Endometrium (tissue), 2 donors: ENCODE results near the gene S100A16.

Source experiments
- FAIRE-seq: peaks from 2 replicates; lab custom pipeline; 2012; peaks lifted over from hg19 to GRCh38; lab: Jason Lieb, UNC
- donor health status: control.
- donor health status: control.

Gene S100A16

DNA sequence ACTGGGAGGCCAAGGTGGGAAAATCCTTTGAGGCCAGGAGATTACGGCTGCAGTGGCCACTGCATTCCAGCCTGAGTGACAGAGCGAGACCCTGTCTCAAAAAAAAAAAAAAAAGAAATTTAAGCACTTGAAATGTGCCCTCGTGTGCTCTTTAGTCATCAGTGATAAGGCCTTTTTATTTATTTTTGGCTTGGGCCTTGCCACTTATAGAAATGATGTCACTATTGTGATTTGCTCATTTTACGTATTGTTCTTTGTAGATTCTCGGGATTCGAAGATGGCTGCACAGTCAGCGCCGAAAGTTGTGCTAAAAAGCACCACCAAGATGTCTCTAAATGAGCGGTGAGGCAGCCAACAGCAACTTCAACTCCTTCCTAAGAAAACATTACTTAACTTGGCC is 23.4 kb upstream of the S100A16 start:
- FAIRE-seq = no peak

DNA sequence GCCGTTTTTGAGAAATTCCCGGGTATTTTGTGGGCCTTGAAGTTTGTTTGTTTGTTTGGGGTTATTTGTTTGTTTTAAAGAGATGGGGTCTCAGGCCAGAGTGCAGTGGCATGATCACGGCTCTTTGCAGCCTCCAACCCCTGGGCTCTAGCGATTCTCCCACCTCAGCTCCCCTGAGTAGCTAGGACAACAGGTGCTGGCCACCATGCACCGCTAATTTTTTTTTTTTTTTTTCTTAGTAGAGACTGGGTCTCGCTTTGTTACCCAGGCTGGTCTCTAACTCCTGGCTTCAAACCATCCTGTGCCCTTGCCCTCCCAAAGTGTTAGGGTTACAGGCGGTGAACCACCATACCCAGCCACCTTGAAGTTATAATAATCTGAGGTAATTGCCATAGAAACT is 22.9 kb upstream of the S100A16 start:
- FAIRE-seq = no peak

DNA sequence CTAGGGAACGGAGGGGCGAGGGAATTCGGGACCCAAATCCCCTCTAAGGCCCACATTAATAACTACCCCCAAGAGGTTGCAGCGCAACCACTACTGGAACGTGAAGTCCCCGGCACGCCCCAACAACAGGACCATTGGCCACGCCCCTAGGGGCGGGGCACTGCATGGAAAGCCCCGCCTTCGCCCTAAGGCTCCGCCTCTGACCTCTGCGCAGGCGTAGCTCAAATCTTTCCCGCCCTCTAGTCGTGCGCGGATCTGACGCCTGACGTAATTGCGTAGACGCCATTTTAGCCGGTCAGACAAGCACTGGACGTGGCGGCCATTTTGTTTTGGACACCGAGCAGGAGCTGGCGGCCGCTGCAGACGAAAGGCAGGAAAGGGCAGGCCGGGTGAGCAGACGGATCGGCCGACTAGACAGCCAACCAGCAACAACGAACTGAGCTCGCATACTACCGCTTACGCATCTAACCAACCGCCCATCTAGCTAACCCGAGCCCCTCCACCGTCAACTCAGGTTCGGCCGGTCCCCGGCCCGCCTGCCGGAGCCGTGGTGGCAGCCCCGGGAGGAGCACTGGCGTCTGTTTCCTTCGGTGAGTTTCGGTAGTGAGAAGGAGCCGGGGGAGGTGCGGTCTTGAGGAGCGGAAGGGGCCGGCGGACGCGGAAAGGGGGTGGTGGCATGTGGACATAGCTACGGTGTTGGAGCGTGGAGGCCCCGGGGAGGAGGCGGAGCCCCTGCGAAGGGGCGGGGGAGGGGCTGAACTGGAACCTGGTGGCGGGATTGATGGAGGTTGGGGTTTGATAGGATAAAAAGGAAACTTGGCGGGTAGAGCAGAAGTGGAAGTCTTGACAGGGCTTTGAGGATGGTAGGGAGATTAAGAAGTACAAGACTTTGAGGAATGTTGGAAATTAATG is 21.1 kb upstream of the S100A16 start, which contains the start of gene CHTOP:
TSS of gene CHTOP (plus strand) at position 313 of the 912 bp plus-strand sequence. CDS start 2,523 bp downstream, outside the sequence.
- FAIRE-seq = peak; percentile 85

DNA sequence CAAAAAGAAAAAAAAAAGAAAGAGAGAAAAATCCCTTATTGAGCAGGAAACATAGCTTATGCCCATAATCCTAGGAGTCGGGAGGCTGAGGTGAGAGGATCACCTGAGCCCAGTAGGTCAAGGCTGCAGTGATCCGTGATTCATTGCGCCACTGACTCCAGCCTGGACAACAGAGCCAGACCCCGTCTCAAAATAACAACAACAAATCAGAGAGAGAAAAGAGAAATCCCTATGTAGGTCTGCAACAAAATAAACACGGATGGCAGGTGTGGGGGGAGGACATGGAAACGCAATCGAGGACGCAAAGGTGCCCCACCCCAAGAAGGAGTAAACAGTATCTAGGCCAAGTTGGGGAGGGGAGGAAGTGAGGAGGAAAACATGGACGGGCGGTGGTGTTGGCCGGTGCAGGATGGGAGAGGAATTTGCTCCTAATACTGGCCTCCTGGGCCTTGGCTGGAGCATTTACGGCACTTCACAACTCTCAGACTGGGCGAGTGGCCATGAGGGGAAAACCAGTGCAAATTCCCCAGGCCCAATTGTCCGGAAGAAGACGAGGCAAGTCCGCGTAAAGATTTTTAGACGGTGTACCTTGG is 20.3 kb upstream of the S100A16 start:
- no peak for FAIRE-seq

DNA sequence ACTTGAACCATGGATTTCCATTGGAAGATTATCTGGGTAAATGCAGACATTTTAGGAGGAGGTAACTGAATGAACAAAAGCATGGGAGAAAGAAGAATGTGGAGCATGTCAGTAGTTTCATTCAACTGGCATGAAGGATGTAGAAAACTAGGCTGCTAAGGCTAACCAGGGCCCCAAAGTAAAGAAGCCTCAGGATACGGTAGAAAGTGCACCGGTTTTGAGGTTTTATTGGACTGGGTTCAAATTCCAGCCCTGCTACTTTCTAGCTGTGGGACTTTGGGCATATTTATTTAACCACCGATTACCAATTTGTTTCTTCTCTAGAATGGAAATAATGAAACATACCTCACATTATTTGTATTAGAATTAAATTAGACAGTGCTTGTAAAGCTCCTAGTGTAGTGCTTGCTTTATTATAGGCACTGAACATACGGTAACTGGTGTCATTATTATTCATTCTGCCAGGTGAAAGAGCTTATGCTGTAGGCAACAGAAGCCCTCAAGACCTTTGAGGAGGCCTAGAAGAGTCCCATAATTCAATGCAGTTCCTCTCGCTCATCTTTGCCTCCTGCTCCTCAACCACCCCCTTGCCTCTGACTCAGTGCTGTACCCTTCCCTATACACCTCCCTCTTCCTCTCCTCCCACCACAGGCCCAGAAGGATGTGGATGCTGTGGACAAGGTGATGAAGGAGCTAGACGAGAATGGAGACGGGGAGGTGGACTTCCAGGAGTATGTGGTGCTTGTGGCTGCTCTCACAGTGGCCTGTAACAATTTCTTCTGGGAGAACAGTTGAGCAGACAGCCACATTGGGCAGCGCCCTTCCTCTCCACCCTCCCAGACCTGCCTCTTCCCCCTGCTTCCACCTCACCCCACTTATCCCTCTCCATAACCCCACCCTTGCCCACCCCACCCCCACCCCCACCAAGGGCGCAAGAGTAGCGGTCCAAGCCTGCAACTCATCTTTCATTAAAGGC is 18.4 kb upstream of the S100A16 start:
- FAIRE-seq = no peak

DNA sequence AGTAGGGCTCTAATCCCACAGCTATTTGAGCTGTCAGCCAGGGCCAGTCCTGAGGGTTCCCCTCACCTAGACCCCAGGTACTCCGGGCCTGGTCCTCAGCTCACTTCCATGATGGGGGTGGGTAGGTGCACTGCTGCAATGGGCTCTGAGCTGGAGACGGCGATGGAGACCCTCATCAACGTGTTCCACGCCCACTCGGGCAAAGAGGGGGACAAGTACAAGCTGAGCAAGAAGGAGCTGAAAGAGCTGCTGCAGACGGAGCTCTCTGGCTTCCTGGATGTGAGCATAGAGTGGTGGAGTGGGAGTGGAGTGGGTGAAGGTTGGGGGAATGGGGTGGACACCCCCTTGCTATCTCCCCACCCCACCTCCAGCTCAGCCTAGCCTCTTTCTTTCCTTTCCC is 17.4 kb upstream of the S100A16 start:
- FAIRE-seq = no peak

DNA sequence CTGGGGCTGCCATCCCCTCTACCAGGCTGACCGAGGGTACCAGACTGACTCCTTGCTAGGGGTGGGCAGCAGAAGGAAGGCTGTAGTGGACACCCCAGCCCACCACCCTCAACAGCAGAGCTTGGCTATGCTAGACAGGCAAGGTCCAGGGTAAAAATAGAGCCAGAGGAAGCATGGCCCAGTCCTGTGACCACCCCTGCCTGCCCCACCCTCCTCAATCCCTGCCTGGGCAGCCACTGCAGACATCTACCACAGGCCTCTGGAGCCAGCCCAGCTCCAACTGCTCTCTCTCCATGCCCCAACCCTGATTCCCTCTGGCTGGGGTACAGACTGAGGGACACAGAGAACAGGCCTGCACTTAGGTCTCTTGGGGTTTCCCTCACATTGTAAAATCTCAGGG is 17.0 kb upstream of the S100A16 start:
- no peak for FAIRE-seq

DNA sequence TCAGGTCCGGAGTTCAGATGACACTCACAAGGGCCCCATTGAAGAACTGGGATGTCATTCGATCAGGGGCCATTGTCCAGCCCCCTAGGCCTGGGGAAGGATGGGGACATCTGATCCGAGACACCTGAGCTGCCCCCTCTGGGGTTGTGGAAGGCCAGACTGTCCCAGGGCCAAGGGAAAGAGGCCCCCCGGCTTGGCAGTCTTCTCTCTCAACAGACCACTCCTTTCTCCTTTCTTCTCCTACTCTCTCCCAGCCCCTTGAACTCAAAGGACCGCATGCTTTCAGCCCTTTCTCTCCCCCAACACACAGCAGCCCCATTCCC is 16.4 kb upstream of the S100A16 start:
- FAIRE-seq = no peak

DNA sequence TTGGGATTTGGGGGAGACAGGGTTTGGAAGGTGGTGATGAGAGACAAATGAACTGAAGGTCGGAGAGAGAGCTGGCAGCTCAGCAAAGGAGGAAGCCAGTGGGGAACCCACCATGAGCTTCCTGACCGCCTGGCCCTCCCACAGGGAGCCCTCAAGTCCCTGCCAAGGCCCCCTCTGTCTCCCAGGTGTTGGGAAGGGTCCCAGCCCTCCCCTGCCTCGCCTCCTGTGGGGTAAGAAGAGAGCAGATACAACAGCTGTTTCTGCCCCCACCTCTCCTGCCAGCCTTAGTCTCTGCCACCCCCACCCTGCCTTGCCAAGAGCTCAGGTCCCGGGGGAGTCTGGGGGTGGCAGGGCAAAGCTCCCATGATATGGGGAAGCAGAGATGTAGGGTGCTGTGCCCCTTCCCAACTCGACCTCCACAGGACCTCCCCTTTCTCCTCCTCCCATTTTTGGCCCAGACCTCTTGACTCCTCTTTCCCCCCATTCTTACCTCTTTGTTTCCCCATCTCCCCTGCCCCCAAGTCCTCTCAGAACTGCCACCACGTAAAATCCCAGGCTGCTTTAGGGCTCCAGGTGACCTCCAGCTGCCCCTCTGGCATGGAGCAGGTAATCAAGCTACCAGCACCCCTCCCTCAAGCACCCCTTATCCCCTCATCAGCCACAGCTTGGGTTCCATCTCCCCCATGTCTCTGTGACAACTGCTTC is 15.9 kb upstream of the S100A16 start:
- FAIRE-seq = no peak

DNA sequence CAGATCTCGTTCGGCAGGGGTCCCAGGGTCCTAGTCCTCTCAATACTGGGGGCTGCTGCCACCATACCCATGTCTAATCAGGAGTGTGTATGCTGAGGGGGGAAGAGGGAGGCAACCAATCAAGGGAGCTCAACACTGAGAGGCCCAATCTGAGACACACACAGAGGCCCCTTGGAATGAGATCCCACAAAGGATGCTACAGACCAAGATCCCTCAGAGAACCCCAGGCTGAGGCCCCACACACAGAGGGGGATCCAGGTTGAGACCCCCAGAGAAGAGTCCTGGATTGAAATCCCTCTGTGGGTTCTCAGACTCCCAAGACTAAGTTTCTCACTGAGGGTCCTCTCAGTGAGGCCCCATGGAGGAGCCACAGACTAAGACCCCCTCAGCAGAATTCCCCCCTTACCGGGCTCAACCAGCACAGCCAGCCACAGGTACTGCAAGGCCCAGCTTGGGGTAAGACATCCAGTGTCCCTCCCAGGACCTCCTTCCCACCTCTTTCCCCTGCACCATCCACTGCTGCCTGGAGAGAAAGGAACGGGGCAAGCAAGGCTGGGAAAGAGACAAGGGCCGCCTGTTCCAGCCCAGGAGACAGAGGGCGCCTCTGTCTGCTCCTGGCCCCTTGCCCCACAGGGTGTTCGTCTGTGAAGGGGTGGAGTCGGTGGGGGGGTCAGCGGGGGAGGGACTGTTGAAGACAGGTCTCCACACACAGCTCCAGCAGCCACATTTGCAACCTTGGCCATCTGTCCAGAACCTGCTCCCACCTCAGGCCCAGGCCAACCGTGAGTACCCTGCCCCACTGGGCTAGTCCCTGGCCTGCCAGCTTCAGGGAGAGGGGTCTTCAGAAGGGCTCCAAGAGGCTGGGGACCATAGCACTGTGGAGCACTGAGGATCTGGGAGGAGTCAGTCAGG is 15.0 kb upstream of the S100A16 start, which contains the start of gene S100A1:
TSS of gene S100A1 (plus strand) at position 720 of the 912 bp plus-strand sequence. CDS start 2,088 bp downstream, outside the sequence.
- FAIRE-seq = no peak

DNA sequence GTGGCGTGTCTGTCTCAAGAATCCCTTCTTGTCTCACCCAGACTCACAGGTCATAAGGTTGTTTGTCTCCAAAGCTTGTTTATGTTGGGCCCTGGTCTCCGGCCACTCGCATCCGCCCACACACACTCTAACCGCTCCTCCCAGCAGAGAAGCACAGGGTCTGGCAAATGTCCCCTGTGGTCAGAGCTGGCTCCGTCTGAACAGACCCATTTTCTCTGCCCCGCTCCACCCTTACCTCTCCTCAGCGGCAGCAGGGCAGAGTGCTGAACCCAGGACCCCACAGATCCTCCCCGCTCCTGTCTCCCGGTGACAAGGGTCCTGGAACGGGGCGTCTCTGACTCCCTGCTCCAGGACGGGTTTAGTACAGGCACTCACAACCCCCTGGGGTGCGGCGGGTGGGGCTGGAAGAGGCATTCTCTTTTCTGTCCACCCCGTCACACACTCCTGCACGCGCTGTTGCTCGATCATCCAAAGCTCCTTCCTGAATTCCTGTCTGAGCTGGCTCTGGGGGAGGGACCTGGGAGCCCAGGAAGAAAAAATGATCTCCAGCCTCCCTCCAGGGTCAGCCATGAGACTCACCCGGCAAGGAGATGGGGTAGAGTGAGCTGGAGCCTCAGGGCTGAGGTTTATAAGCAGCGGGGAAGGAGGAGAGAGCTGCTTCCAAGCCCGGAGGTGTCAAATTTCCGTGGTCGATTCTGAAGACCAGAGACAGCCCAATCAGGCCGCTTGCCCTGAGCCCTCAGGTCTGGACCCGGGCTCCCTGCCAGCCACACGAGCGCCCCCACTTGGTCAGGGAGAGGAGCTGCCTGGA is 14.2 kb upstream of the S100A16 start, which contains the start of gene S100A13:
TSS of gene S100A13 (minus strand) at position 602 of the 811 bp plus-strand sequence. CDS start 1,033 bp downstream, outside the sequence.
- FAIRE-seq = no peak

DNA sequence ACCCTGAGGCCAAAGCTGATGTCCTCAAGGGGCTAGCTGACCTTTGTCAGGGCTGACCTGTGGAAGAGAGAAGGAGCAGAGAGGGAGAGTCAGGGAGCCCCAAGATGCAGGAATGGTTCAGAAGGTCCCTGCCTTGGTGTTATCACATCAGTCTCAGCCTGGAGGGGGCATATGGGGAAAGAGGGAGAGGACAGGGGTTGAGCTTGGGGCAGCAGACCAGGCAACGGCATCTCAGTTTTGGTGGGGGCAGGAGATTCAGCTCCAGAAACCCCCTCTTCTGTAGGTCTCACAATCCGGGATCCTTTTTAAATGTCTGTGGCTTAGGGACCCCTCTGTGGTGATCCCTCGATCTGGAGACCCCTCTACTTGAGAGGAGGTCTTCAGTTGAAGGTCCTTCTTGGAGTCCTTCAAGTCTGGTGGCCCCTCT is 13.6 kb upstream of the S100A16 start:
- FAIRE-seq = no peak

DNA sequence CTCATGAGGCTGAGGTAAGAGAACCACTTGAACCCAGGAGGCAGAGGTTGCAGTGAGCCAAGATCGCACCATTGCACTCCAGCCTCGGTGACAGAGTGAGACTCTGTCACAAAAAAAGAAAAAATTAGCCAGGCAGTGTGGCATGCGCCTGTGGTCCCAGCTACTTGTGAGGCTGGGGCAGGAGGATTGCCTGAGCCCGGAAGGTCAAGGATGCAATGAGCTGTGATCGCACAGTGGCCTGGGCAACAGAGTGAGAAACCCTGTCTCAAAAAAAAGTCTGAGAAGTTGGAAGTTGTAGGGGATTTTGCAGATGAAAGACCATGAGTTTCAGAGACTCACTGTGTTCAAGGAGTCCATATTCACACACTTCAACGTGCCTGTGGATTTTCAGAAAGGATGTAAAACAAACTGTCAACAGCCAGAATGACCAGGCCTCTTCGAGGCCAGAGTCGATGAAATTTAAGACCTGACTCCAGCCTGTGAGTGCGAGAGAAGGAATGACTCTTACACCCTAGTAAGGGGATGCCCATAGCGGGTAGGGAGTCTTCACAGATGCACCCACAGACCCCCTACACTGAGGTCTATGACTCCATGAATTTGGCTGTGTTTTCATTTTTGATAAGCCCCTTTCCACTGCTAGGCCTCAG is 12.2 kb upstream of the S100A16 start:
- no peak for FAIRE-seq

DNA sequence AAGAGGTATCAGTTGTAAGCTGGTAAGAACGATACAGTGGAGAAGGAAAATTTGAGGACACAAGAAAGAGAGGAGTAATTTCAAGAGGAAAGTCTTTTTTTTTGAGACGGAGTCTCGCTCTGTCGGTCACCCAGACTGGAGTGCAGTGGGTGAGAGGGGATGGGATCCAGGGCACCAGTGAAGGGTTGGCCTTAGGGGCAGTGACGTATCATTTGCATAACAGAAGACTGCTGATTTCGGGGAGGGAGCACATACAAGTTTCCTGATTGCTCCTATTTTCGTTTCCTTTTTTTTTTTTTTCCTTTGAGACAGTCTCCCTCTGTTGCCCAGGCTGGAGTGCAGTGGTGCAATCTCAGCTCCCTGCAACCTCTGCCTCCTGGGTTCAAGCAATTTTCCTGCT is 10.2 kb upstream of the S100A16 start:
- no peak for FAIRE-seq

DNA sequence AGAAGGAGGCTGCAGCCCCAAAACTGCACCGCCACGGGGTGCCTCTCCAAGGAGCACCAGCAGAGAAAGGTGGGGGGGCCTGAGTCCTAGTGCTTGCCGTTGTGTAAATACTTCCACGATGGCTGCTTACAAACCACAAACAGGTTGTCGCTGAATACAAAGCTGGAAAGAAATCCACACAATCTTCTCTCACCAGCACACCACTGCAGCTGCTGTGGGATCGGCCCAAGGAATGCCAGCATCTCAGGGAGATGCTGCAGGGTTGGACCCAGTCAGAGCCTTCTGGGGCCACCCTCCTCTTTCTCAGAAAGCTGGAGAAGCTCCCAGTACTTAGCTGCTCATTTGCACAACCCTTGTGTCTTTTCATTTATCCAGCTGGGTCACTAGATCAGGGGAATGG is 6.2 kb upstream of the S100A16 start:
- FAIRE-seq = no peak

DNA sequence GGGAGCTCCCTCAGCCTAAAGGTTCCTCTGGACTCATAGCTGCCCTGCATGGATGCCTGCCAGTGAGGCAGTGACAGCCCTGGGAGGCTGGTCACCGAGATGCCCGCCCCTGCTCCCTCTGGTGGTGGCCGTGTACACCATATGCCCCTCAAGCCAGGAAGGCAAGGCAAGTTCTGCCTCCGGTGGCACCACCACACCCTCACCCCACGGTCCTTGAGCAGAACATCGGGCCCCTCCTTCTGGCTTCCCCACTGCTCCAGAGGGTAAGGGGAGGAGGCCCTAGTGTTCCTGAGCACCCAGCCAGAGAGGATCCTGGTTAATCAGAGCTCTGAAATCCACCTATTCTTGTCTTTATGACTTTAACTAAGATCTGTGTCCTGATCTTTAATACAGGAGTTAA is 4.7 kb upstream of the S100A16 start:
- no peak for FAIRE-seq

DNA sequence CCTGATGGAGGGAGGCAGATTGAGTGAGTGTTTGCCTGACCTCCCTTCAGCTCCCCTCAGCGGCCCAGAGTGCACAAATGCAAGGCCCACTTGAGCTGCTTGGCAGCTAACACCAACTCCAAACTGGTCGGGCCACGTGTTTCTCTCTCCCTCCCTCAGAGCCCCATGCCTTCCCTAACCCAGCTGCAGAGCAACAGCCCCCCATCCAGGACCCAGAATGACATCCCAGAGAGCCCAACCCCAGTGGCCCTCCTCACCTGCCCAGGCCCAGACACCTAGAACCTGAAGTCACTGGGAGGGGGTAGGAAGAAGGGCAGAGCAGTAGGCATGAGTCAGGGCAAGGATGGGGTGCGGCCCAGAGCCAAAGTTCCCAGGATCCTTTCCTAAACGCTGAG is 4.0 kb upstream of the S100A16 start:
- FAIRE-seq = no peak

DNA sequence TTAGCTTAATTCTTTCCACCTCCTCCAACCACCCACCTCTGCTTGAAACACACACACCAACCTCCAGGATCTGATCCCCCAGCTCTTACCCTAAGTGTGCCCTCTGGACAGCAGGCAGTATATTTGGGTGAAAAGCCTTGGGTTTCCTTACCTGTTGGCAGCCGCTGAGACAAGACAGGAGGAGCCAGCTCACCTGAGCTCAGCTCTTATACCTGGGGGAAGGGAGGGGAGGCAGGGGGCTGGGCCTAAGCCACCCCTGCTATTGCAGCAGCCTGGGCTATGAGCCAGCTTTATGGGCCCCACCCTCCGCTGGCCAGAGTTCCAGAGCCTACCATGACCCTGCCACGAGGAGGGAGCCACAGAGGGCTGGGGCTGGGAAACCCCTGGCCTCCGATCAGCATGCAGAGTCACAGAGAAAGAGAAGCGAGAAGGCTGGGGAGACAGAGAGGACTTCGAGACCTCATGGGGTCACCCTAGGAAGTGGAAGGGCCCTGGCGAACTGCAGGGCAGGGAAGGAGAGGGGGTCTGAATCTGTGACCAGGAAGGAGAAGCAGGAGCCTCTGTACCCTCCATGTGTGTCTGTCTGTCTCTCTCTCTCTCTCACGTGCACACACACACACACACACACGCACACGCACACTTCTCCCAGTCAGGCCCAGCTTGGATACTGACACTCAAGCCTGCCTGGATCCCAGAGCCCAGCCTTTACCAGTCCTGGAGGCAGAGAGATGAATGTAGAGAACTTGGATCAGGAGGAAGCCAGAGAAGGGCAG is 3.4 kb upstream of the S100A16 start, which contains the start of gene S100A14:
TSS of gene S100A14 (minus strand) at position 182 of the 773 bp plus-strand sequence. CDS start 467 bp downstream, outside the sequence.
- no peak for FAIRE-seq
